Measurements from ENCODE around the gene CMYA5.
A peak's percentile ranks its signal among the peaks of the same experiment; 100 is the strongest.

The CMYA5 gene

DNA sequence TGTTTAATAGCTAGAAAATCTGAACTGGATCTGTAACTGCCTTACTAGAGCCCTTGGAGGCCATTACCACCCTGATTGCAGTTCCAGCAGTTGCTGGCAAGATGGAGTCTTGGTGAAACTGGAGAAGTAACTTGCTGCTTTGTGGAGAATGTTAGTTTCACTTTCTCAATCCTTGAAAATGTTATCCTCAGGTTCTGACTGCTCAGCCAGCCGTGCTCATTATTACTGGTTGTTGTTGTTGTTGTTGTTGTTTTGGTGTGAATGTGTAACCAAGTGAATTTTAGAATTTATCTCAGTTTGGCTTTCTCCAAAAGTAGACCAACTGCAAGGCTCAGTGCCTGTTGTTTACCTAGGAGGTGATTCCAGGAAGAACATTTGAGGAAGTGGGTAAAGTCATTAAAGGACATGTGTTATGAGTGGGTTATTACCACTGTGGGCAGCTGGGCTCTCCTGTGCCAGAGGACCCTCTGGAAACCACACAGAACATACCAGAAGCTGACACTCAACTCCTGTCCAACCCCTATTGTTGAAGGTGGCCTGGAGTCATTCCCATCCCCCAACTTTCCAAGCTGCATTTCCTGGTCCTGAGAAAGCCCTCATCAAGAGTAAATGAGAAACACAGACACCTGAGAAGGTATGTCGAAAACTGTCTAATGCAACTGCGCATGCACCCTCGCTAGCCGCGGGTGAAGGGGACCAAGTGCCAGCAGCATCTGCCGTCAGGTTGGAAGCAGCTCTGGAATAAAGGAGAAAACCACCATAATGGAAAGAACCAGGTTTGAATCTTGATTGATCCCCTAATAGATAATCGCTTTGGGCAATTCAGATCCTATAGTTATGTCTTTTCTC lies 111.6 kb downstream of the CMYA5 start:
- H3K27me3 ChIP-seq (replicated peaks; ENCODE audit: control insufficient read depth, insufficient read depth, low read length): no peaks in the 10 kb centered on the region
- peaks cover 22% of the 10 kb centered on the region for H3K36me3 ChIP-seq (ENCODE audit: control insufficient read depth, insufficient read depth, low read length, severe bottlenecking)
- no peaks in the 10 kb centered on the region for H3K9me3 ChIP-seq (ENCODE audit: control insufficient read depth, low read length)
- peak; percentile 24 for DNase-seq (ENCODE audit: low read depth)
- H3K4me3 ChIP-seq (ENCODE audit: low read length): no peak overlapping the region
- no peak overlapping the region for H3K9ac ChIP-seq (ENCODE audit: low read length)
- no peaks in the 10 kb centered on the region for H3K4me1 ChIP-seq (ENCODE audit: control insufficient read depth, insufficient read depth, low read length)

DNA sequence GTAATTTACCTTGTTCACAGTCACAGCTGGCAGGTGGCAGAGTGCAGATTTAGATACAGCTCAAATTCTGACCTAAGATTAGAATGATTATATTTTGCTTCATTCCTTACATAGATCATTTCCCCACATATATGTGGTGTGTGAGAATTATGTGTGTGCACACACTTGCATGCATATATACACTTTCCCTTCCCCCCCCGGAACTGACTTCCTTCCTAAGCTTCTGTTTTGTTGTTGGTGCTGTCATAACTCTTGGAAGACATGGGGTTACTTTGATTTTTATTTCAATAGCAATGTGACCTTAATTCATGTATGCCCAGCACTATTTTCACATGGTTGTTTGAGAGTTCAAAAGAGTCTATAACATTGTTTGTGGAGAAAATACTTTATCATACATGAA lies 112.8 kb downstream of the CMYA5 start:
- Histone ChIP-seq H3K4me3 (ENCODE audit: low read length) (no peak overlapping the region), H3K4me1 (ENCODE audit: control insufficient read depth, insufficient read depth, low read length) (no peaks in the 10 kb centered on the region), H3K36me3 (ENCODE audit: control insufficient read depth, insufficient read depth, low read length, severe bottlenecking) (peaks cover 22% of the 10 kb centered on the region), H3K9ac (ENCODE audit: low read length) (no peak overlapping the region), H3K9me3 (ENCODE audit: control insufficient read depth, low read length) (no peaks in the 10 kb centered on the region), H3K27me3 (replicated peaks; ENCODE audit: control insufficient read depth, insufficient read depth, low read length) (no peaks in the 10 kb centered on the region)
- no peak for DNase-seq (ENCODE audit: low read depth)

DNA sequence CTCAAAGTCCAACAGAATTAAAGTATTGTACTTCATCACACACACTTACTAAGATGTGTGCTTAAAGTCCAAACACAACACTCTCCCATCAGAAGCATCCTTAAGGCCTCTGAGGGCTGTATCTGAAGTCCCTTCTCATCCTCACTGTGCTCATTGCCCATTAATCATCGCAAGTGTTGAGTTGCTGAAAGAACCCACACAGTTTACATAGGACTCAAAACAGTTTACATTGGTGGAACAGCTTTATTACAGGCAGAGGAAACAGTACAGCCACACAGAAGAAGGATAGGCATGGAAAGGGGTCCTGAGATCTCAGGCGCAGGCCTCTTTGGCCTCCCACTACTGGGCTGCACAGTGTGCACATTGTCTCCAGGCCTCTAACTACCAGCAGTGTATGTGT lies 113.4 kb downstream of the CMYA5 start:
- Histone ChIP-seq H3K4me3 (ENCODE audit: low read length) (no peak overlapping the region), H3K36me3 (ENCODE audit: control insufficient read depth, insufficient read depth, low read length, severe bottlenecking) (peaks cover 22% of the 10 kb centered on the region), H3K9me3 (ENCODE audit: control insufficient read depth, low read length) (no peaks in the 10 kb centered on the region), H3K4me1 (ENCODE audit: control insufficient read depth, insufficient read depth, low read length) (no peaks in the 10 kb centered on the region), H3K9ac (ENCODE audit: low read length) (no peak overlapping the region), H3K27me3 (replicated peaks; ENCODE audit: control insufficient read depth, insufficient read depth, low read length) (no peaks in the 10 kb centered on the region)
- no peak for DNase-seq (ENCODE audit: low read depth)

DNA sequence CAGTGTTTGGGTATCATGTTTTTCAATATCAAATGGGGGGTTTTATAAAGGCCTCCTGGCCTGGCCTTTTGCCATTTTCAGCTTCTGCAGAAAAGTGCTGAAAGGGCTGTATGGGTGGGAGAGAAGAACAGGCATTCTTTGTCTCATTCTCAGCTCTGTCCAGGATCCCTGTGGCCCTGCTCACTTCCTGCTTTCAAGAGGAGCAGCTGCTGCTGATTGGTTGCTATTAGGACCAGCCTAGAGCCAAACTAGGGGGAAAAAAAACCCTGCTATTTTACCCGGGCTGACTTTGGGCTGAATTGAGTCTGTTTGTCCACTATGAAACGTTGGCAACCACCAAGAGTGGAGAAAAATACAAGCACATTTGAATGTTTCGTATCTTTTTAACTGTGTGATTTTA lies 117.1 kb downstream of the CMYA5 start:
- H3K4me1 ChIP-seq (ENCODE audit: control insufficient read depth, insufficient read depth, low read length): peaks cover 10% of the 10 kb centered on the region
- peaks cover 2% of the 10 kb centered on the region for H3K36me3 ChIP-seq (ENCODE audit: control insufficient read depth, insufficient read depth, low read length, severe bottlenecking)
- H3K4me3 ChIP-seq (ENCODE audit: low read length): no peak overlapping the region
- peak; percentile 4 for DNase-seq (ENCODE audit: low read depth)
- no peak overlapping the region for H3K9ac ChIP-seq (ENCODE audit: low read length)
- H3K27me3 ChIP-seq (replicated peaks; ENCODE audit: control insufficient read depth, insufficient read depth, low read length): no peaks in the 10 kb centered on the region
- no peaks in the 10 kb centered on the region for H3K9me3 ChIP-seq (ENCODE audit: control insufficient read depth, low read length)

DNA sequence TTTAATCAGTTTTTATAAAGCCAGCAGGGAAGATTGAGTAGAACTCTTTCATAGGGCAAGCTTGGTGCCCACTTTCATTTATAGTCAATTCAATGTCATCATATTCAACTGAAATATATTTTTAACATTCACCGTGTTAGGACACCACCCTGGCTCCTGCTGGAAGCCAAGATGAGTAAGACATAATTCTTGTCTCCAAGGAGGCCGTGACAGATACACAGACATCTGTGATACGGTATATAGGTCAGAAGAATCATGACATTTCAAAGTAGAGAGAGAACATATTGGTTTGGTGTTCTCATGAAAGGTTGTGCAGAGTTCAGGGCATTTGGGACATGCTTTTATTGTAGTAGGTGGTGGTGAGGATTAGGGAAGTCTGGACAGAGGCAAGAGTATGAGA lies 120.1 kb downstream of the CMYA5 start:
- H3K9me3 ChIP-seq (ENCODE audit: control insufficient read depth, low read length): no peaks in the 10 kb centered on the region
- DNase-seq (ENCODE audit: low read depth): no peak

DNA sequence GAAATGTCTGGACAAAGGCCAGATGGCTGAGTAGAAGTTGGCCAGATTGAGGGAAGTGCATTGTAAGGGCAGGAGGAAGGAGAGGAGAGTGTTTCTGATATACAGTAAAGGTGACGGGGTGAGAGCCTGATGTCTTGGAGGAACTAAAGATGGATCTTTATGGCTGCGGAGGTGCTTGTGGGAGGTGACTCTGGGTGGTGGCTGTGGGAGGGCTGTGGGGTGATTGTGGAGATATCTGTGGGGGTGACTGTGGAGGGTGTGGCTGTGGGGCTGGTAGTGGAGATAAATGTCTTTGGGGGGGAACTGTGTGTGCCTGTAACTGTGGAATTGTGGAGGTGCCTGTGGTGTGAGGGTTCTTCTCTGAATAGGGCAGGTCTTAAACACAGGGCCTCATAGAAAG lies 121.4 kb downstream of the CMYA5 start:
- H3K27me3 ChIP-seq (replicated peaks; ENCODE audit: control insufficient read depth, insufficient read depth, low read length): no peaks in the 10 kb centered on the region
- H3K9me3 ChIP-seq (ENCODE audit: control insufficient read depth, low read length): no peaks in the 10 kb centered on the region
- H3K4me3 ChIP-seq (ENCODE audit: low read length): no peak overlapping the region
- DNase-seq (ENCODE audit: low read depth): no peak
- no peaks in the 10 kb centered on the region for H3K36me3 ChIP-seq (ENCODE audit: control insufficient read depth, insufficient read depth, low read length, severe bottlenecking)
- no peak overlapping the region for H3K9ac ChIP-seq (ENCODE audit: low read length)
- peaks cover 10% of the 10 kb centered on the region for H3K4me1 ChIP-seq (ENCODE audit: control insufficient read depth, insufficient read depth, low read length)

More for the DNA sequence above, 120.1 kb downstream of the CMYA5 start:
- no peaks in the 10 kb centered on the region for H3K36me3 ChIP-seq (ENCODE audit: control insufficient read depth, insufficient read depth, low read length, severe bottlenecking)
- no peak overlapping the region for H3K9ac ChIP-seq (ENCODE audit: low read length)
- H3K27me3 ChIP-seq (replicated peaks; ENCODE audit: control insufficient read depth, insufficient read depth, low read length): no peaks in the 10 kb centered on the region
- no peak overlapping the region for H3K4me3 ChIP-seq (ENCODE audit: low read length)
- H3K4me1 ChIP-seq (ENCODE audit: control insufficient read depth, insufficient read depth, low read length): peaks cover 10% of the 10 kb centered on the region

DNA sequence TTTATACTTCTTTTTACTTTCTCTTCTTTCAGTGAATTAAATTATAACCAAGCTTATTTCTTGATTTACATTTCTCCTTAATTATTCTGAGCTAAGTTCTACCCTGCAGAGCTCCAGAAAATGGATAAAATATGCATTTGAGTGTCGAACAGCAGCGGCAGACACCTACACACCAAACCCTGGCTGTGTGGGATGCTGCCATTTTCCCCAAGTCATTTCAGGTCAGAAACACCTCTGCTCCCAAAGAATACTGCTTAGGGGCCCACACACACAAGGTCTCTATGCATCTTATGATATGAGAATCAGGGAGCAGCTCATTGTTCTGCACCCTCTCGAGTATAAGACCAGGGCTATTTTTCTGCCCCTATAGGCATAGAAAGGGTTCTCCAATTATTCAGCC lies 122.3 kb downstream of the CMYA5 start:
- Histone ChIP-seq H3K4me1 (ENCODE audit: control insufficient read depth, insufficient read depth, low read length) (peaks cover 10% of the 10 kb centered on the region), H3K4me3 (ENCODE audit: low read length) (no peak overlapping the region), H3K27me3 (replicated peaks; ENCODE audit: control insufficient read depth, insufficient read depth, low read length) (no peaks in the 10 kb centered on the region), H3K36me3 (ENCODE audit: control insufficient read depth, insufficient read depth, low read length, severe bottlenecking) (no peaks in the 10 kb centered on the region), H3K9ac (ENCODE audit: low read length) (no peak overlapping the region), H3K9me3 (ENCODE audit: control insufficient read depth, low read length) (no peaks in the 10 kb centered on the region)
- DNase-seq (ENCODE audit: low read depth): no peak

DNA sequence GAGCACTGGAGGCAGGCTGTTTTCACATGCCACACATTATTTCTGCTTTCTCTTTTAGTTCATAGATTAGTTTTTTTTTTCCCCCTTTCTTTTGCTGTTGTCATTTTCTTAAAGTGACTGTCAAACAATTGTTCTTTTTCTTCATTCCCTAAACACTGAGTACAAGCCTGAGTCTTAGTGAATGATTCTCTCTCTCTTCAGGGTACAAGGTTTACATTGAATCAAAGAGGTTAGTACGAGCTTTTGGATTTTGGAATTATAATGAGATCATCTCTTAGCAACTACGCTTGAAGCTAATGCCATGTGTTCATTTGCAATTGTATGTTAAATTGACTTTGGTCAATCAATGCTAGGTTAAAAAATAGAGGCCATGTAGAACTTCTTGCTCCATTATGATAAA lies 125.1 kb downstream of the CMYA5 start:
- Histone ChIP-seq H3K36me3 (ENCODE audit: control insufficient read depth, insufficient read depth, low read length, severe bottlenecking) (no peaks in the 10 kb centered on the region), H3K9me3 (ENCODE audit: control insufficient read depth, low read length) (no peaks in the 10 kb centered on the region), H3K9ac (ENCODE audit: low read length) (no peak overlapping the region), H3K4me3 (ENCODE audit: low read length) (no peak overlapping the region), H3K27me3 (replicated peaks; ENCODE audit: control insufficient read depth, insufficient read depth, low read length) (no peaks in the 10 kb centered on the region), H3K4me1 (ENCODE audit: control insufficient read depth, insufficient read depth, low read length) (peaks cover 6% of the 10 kb centered on the region)
- no peak for DNase-seq (ENCODE audit: low read depth)

DNA sequence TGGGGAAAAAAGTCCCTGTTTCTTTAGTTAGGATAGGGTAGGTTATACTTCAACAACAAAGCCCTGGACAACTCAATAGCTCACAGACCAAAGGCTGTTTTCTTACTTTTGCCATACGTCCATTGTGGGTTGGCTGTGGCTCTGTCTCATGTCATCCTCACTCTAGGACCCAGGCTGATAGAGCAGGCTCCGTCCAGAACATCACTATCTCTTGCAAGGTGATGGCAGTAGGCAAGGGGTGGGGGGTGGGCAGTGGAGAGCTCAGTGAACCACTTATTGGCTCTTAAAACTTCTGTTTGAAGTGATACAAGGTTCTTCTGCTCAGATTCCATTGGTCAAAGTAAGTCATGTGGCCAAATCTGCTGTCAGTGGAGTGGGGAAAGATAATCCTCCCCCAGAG lies 126.4 kb downstream of the CMYA5 start:
- H3K9ac ChIP-seq (ENCODE audit: low read length): no peak overlapping the region
- H3K9me3 ChIP-seq (ENCODE audit: control insufficient read depth, low read length): no peaks in the 10 kb centered on the region
- H3K4me3 ChIP-seq (ENCODE audit: low read length): no peak overlapping the region
- no peak for DNase-seq (ENCODE audit: low read depth)
- H3K4me1 ChIP-seq (ENCODE audit: control insufficient read depth, insufficient read depth, low read length): no peaks in the 10 kb centered on the region
- H3K36me3 ChIP-seq (ENCODE audit: control insufficient read depth, insufficient read depth, low read length, severe bottlenecking): no peaks in the 10 kb centered on the region
- H3K27me3 ChIP-seq (replicated peaks; ENCODE audit: control insufficient read depth, insufficient read depth, low read length): no peaks in the 10 kb centered on the region

DNA sequence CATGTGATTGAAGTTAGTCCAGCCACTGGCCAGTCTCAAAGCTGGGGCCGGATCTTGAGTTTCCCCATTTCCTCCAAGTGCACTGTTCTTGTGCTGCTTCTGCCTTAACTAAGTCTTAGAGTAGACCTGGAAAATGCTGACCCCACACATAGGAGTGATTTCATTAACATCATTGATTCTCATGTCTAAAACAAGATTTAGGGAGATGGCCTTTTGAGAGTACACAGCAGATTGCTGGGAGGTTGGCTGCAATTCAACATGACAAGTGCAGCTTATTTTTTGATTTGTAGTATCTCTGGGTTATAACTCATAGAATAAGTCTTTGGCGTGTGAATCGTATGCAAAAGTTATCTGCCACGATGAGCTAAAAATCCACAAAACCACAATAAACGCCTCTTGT lies 131.0 kb downstream of the CMYA5 start:
- H3K9me3 ChIP-seq (ENCODE audit: control insufficient read depth, low read length): no peaks in the 10 kb centered on the region
- no peaks in the 10 kb centered on the region for H3K36me3 ChIP-seq (ENCODE audit: control insufficient read depth, insufficient read depth, low read length, severe bottlenecking)
- DNase-seq (ENCODE audit: low read depth): no peak
- H3K9ac ChIP-seq (ENCODE audit: low read length): no peak overlapping the region
- no peaks in the 10 kb centered on the region for H3K4me1 ChIP-seq (ENCODE audit: control insufficient read depth, insufficient read depth, low read length)
- no peaks in the 10 kb centered on the region for H3K27me3 ChIP-seq (replicated peaks; ENCODE audit: control insufficient read depth, insufficient read depth, low read length)
- no peak overlapping the region for H3K4me3 ChIP-seq (ENCODE audit: low read length)

DNA sequence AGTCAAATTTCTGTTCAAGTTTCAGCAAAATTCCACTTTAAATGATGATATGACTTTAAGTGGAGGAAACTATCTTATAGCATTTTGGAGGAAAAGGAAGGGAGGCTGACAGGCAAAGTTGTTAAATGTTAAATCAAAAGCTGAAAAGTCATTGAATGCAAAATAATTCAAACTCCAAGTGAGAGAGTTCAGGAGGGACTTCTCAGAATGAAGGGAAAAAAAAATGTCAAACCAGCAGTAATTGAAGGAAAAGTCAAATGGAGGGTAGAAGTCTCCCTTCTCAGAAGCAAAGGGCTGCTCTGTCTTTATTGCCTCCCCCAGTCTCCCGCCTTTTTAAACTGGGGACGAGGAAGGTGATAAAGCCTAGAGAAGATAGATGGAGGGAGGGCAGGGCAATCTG lies 134.8 kb downstream of the CMYA5 start:
- Histone ChIP-seq H3K36me3 (ENCODE audit: control insufficient read depth, insufficient read depth, low read length, severe bottlenecking) (no peaks in the 10 kb centered on the region), H3K9ac (ENCODE audit: low read length) (no peak overlapping the region), H3K4me1 (ENCODE audit: control insufficient read depth, insufficient read depth, low read length) (no peaks in the 10 kb centered on the region), H3K27me3 (replicated peaks; ENCODE audit: control insufficient read depth, insufficient read depth, low read length) (no peaks in the 10 kb centered on the region), H3K4me3 (ENCODE audit: low read length) (no peak overlapping the region), H3K9me3 (ENCODE audit: control insufficient read depth, low read length) (no peaks in the 10 kb centered on the region)
- no peak for DNase-seq (ENCODE audit: low read depth)

DNA sequence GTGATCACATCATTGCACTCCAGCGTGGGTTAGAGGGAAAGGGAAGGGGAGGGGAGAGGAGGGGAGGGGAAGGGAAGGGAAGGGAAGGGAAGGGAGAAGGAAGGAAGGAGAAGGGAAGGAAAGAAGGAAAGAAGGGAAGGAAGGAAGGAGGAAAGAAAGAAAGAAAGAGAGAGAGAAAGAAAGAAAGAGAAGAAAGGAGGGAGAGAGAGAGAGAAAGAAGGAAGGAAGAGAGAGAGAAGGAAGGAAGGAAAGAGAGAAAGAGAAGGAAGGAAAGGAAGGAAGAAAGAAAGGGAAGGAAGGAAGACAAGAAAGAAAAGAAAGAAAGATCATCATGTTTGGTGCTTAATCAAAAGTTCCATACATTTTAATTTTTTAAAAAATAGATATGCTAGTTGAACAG lies 136.2 kb downstream of the CMYA5 start:
- Histone ChIP-seq H3K4me3 (ENCODE audit: low read length) (no peak overlapping the region), H3K27me3 (replicated peaks; ENCODE audit: control insufficient read depth, insufficient read depth, low read length) (no peaks in the 10 kb centered on the region), H3K9ac (ENCODE audit: low read length) (no peak overlapping the region), H3K4me1 (ENCODE audit: control insufficient read depth, insufficient read depth, low read length) (no peaks in the 10 kb centered on the region), H3K9me3 (ENCODE audit: control insufficient read depth, low read length) (no peaks in the 10 kb centered on the region), H3K36me3 (ENCODE audit: control insufficient read depth, insufficient read depth, low read length, severe bottlenecking) (no peaks in the 10 kb centered on the region)
- DNase-seq (ENCODE audit: low read depth): no peak

Data from adipocyte (in vitro differentiated cells).